GM21825 (cell line): Measurements from ENCODE around the gene TTYH1.

Experiments used
- ATAC-seq: cut with Tn5 transposase; IDR thresholded peaks from one replicate; pipeline ENCODE4 v1.9.1; 2021; ENCODE audit warnings: mild to moderate bottlenecking, moderate library complexity; ENCODE audit not compliant: unreplicated experiment

TTYH1 gene

DNA sequence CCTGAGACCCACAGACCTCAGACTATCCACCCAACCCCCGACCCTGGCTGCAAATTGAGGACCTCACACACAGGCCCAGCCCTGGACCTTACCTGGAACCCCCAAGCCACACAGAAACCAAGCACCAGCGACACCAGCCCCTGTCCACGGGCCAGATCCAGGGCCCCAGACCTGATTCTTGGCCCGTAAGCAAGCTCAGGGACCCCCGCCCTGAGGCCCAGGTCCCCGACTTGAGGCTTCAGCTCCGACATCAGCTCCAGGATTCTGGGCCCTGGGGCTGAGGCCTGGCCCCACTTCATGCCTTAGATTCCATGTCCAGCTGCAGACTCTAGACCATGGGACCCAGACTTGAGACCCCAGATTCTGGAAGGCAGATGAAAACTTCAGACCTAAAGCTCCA, 6.3 kb downstream of the TTYH1 start:
- ATAC-seq = no peak

DNA sequence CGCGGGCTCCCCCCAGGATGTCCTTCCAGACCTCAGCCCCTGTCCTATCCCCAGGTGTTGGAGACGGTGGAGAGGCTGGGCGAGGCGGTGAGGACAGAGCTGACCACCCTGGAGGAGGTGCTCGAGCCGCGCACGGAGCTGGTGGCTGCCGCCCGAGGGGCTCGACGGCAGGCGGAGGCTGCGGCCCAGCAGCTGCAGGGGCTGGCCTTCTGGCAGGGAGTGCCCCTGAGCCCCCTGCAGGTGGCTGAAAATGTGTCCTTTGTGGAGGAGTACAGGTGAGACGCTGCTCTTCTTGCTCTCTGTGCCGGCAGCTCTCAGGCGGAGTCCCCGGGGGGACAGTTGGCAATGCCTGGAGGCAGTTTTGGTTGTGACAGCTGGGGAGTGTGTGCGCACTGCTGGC, 6.9 kb downstream of the TTYH1 start:
- no peak for ATAC-seq

GRCh38 chr19:54424201-54424600, 8.9 kb downstream of the TTYH1 start:
- ATAC-seq = no peak

GRCh38 chr19:54424660-54425381, 9.6 kb downstream of the TTYH1 start:
- no peak for ATAC-seq

DNA sequence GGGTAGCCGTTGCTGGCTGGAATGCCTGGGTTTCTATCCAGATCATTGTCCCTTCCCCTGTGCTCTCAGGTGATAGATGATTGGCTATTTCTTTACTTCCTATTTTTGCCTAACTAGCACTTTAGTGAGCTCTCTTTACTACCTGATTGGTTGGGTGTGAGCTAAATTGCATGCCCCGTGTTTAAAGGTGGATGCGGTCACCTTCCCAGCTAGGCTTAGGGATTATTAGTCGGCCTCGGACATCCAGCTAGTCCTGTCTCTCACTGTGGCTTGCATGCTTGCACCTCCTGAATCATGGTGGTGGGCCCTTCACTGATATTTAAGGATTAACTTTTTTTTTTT, 10.1 kb downstream of the TTYH1 start:
- ATAC-seq = no peak

DNA sequence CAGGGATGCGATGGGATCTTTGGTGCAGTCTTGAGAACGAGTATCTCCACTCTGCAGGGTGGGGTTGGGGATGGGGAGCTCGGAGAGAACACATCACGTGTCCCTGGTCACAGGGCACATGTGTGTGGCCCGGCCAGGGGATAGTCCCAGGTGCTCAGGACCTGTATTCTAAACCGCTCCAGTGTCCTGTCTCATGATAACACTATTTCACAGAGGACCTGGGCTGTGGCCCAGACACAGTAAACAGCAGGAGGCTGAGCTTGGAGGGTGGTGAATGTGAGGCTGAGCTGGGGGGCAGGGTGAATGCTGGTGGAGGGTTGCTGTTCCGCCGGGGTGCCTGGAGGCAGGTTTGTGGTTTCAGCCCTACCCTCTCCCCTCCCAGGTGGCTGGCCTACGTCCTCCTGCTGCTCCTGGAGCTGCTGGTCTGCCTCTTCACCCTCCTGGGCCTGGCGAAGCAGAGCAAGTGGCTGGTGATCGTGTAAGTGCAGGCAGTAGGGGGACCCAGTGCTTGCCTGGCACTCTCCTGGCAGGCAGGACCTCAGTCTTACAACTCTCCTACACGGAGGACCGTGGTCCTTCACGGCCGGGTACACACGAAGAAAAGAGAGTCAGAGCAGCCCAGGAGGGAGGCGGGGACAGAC, 11.1 kb downstream of the TTYH1 start:
- ATAC-seq = no peak

GRCh38 chr19:54427586-54427985, 12.3 kb downstream of the TTYH1 start:
- ATAC-seq = no peak

- ATAC-seq = no peak
Observed at GRCh38 chr19:54428323-54429175, 13.3 kb downstream of the TTYH1 start.

DNA sequence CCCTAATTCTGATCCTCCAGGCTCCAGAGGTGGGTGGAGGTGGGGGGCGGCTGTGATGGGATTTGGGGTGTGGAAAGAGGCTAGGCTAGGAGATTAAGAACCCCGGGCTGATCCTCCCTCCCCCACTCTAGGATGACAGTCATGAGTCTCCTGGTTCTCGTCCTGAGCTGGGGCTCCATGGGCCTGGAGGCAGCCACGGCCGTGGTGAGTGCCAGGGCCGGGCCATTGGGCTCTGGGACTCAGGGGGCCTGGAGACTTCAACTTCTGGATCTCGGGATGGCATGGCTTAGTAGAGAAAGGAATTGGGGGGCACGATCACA, 13.9 kb downstream of the TTYH1 start:
- no peak for ATAC-seq

DNA sequence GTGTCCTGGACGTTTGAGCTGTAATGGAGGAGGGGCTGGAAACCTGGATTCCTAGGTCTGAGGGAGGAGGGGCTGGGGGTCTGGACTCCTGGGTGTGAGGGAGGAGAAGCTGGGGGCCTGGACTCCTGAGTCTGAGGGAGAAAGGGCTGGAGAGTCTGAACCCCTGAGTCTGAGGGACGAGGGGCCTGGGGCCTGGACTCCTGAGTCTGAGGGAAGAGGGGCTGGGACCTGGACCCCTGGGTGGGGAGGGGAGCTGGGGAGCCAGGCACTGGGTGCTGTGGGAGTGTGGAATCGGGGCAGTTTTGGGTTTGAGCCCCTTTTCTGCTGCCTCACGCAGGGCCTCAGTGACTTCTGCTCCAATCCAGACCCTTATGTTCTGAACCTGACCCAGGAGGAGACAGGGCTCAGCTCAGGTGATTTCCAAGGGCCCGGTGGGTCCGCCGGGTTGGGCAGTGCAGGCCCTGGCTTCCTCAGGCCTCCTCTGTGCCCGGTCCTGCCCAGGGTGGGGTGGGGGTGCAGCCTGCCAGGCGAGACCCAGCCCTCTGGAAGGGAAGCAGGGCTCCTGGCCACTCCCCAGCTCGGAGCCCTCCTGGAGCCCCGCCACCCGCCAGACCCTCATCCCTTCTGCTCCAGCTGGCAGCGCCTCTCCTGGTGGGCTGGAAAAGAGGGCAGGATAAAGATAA, 14.4 kb downstream of the TTYH1 start:
- no peak for ATAC-seq

GRCh38 chr19:54430306-54431254, 15.3 kb downstream of the TTYH1 start:
- no peak for ATAC-seq

DNA sequence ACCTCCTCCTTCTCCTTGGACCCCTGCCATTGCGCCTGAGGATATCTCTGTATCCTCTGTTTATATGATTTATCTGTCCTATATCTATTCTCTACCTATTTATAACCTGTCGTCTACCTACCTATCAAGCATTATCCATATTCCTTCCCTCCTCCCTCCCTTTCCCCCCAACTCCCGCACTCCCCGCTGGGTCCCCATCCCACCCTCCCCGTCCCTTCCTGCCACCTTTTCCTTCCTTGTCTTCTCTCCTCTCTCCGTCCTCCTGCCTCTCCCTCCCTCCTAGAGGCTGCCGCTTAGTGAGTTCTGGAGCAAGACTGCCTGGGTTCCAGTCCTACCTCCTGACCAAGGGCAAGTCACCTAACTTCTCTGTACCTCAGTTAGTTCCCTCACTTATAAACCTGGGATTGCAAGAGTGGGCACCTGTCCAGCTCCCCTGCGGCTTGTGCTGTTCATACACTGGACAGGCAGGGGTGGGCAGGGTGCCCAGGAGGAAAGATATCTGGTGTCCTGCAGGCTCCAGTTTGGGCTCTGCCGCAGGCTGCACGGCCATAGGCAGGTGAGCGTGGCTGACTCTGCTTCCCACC, 16.1 kb downstream of the TTYH1 start:
- ATAC-seq = no peak

GRCh38 chr19:54432144-54432738, 17.0 kb downstream of the TTYH1 start:
- ATAC-seq = no peak

DNA sequence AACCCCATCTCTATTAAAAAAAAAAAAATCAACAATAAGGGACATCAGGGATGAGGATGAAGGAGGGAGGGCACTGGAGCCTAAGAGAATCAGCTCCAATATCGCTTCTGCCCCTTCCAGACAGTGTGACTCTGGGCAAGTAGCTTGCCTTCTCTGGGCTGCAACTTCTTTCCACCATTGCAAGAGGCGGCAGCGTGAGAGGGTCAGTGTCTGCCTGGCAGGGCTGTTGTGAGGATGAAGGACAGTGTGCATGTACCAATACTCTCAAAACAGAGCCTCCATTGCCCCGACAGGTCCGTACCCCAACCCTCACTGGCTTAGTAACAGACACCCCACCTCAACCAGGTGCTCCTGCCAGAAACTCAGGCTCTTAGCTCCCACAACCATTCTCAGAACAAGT, 18.4 kb downstream of the TTYH1 start:
- ATAC-seq = no peak

DNA sequence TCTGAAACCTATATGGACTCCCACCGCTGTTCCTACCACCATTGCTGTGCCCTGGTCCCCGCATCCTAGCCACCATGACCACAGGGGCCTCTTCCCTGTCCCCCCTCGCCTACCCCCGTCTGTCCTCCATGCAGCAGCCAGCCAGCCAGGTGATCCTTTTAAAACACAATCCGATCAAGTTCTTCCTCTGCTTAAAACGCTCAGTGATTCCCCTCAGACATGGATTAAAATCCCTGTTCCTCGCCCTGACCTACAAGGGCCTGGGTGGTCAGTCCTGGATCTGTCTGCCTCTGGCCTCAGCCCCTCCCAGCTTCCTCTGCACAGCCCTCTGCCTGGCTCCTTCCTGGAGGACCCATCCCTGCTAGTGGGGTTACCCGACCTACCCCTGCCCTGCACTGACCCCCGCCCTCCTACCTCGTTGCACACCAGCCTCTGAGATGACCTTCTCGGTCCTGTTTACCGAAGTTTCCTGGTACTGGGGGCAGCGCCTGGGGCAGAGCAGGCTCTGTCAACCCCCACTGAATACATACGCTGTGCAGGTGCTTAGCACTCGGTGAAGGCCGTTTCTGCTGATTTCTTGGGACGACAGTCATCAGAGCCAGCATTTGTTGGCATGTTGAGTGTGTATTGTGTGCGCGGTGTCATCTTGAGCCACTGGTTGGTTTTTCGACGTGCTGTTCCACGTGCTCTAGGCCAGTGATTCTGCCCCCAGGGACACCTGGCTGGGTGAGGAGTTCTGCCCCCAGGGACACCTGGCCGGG, 19.0 kb downstream of the TTYH1 start:
- ATAC-seq = no peak

- no peak for ATAC-seq
Observed at GRCh38 chr19:54434873-54435214, 19.6 kb downstream of the TTYH1 start.

DNA sequence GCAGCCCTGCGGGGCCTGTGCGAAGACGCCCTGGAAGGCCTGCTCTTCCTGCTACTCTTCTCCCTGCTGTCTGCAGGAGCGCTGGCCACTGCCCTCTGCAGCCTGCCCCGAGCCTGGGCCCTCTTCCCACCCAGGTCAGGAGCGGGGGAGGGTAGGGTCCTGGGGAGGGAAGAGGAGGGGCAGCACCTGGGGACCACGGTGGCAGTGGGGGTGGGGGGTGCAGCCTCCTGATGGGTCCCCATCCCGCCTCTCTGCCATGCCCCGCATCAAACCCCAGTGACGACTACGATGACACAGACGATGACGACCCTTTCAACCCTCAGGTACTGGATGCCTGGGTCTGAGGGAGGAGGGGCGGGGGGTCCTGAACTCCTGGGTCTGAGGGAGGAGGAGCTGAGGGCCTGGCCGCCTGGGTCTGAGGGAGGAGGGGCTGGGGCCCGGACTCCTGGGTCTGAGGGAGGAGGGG, 20.3 kb downstream of the TTYH1 start:
- no peak for ATAC-seq

GRCh38 chr19:54436031-54436523, 20.8 kb downstream of the TTYH1 start:
- no peak for ATAC-seq
